Activated naive CD8-positive, alpha-beta T cell (primary cell): ENCODE data around the gene MTMR1.

Experiments used
- H3K27ac Mint-ChIP-seq: one replicate; pipeline ENCODE4 v1.8.0; 2021; ENCODE audit warnings: mixed read lengths
- H3K27me3 Mint-ChIP-seq: one replicate; pipeline ENCODE4 v1.8.0; 2021; ENCODE audit warnings: mixed read lengths
- H3K36me3 Mint-ChIP-seq: one replicate; pipeline ENCODE4 v1.8.0; 2021; ENCODE audit warnings: mixed read lengths
- H3K4me1 Mint-ChIP-seq: one replicate; pipeline ENCODE4 v1.8.0; 2021; ENCODE audit warnings: low read depth, mixed read lengths
- H3K4me3 Mint-ChIP-seq: one replicate; pipeline ENCODE4 v1.8.0; 2021; ENCODE audit warnings: mild to moderate bottlenecking, mixed read lengths
- H3K9me3 Mint-ChIP-seq: one replicate; pipeline ENCODE4 v1.8.0; 2021; ENCODE audit warnings: low read depth, mixed read lengths

Gene MTMR1

GRCh38 chrX:150763303-150763797, 70.2 kb downstream of the MTMR1 start:
- H3K36me3 Mint-ChIP-seq = no peaks in the 10 kb centered on the region
- peaks cover 4% of the 10 kb centered on the region for H3K4me1 Mint-ChIP-seq
- no peaks in the 10 kb centered on the region for H3K27me3 Mint-ChIP-seq
- no peak overlapping the region for H3K4me3 Mint-ChIP-seq
- no peak overlapping the region for H3K27ac Mint-ChIP-seq
- no peaks in the 10 kb centered on the region for H3K9me3 Mint-ChIP-seq

- Mint-ChIP-seq H3K27ac (peak overlapping the region; percentile 6), H3K4me3 (no peak overlapping the region), H3K9me3 (no peaks in the 10 kb centered on the region), H3K27me3 (no peaks in the 10 kb centered on the region), H3K4me1 (peaks cover 5% of the 10 kb centered on the region), H3K36me3 (no peaks in the 10 kb centered on the region)
Measured at GRCh38 chrX:150763810-150764209, 70.6 kb downstream of the MTMR1 start.

- Mint-ChIP-seq H3K4me1 (peaks cover 5% of the 10 kb centered on the region), H3K9me3 (no peaks in the 10 kb centered on the region), H3K27ac (no peak overlapping the region), H3K27me3 (no peaks in the 10 kb centered on the region), H3K36me3 (no peaks in the 10 kb centered on the region), H3K4me3 (no peak overlapping the region)
Measured at GRCh38 chrX:150765237-150765636, 72.0 kb downstream of the MTMR1 start.

GRCh38 chrX:150765782-150766350, 72.7 kb downstream of the MTMR1 start:
- no peaks in the 10 kb centered on the region for H3K9me3 Mint-ChIP-seq
- no peaks in the 10 kb centered on the region for H3K36me3 Mint-ChIP-seq
- H3K27ac Mint-ChIP-seq = no peak overlapping the region
- H3K4me1 Mint-ChIP-seq = peaks cover 5% of the 10 kb centered on the region
- no peaks in the 10 kb centered on the region for H3K27me3 Mint-ChIP-seq
- no peak overlapping the region for H3K4me3 Mint-ChIP-seq

DNA sequence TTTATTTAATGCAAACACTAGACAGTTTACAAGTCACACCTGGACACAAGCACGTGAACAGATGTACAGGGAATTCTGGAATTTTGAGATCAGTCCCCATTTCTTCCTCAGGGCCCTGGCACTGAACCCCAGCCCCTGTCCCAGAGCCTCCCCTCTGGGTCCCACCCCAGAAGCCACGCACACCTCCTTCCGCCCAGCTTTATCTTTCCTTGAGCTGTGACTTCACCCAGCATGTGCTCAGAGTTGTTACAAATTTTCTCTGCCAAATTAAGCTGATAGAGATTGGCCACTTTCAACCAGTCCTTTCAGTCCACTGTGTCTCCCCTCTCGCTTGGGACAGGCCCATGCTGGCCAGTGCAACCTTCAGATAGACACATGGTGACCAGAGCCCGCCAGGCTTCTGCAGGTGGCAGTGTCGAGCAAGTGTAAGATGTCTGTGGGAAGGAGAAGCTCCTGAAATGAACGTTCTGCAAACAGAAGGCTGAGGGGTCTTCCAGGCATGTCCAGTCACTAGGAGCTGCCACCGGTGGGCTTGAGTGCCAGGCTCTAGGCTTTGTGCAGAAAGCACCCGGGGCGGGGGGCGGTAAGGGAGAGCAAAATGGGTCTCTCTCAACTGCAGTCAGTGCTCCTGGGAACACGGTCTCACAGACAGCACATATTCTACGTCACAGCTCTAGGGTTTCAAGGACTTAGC, 73.3 kb downstream of the MTMR1 start:
- peaks cover 5% of the 10 kb centered on the region for H3K4me1 Mint-ChIP-seq
- H3K36me3 Mint-ChIP-seq = no peaks in the 10 kb centered on the region
- H3K27me3 Mint-ChIP-seq = no peaks in the 10 kb centered on the region

DNA sequence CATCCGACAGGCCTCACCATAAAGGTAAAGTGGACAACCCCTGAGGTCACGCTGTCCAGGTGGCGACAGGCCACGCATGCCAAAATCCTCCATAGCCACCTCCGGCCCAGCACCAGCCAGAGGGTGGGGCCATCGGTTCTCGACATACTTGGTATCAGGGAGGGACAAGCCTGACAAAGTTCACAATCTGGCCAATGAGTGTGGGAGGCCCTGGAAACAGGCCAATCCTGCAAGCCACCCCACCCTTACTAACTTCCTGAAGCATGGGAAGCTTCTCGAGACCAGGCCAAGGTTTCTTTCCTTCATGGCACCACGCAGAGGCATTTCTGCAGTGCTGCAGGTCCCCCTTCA, 73.8 kb downstream of the MTMR1 start:
- Mint-ChIP-seq H3K36me3 (no peaks in the 10 kb centered on the region), H3K27me3 (no peaks in the 10 kb centered on the region), H3K9me3 (no peaks in the 10 kb centered on the region), H3K4me3 (no peak overlapping the region), H3K4me1 (peaks cover 5% of the 10 kb centered on the region), H3K27ac (no peak overlapping the region)

More for the DNA sequence above, 73.3 kb downstream of the MTMR1 start:
- H3K9me3 Mint-ChIP-seq = no peaks in the 10 kb centered on the region
- no peak overlapping the region for H3K4me3 Mint-ChIP-seq
- no peak overlapping the region for H3K27ac Mint-ChIP-seq

- Mint-ChIP-seq H3K4me1 (peaks cover 5% of the 10 kb centered on the region), H3K36me3 (no peaks in the 10 kb centered on the region), H3K27ac (no peak overlapping the region), H3K9me3 (no peaks in the 10 kb centered on the region), H3K27me3 (no peaks in the 10 kb centered on the region), H3K4me3 (no peak overlapping the region)
Measured at GRCh38 chrX:150767475-150768131, 74.4 kb downstream of the MTMR1 start.

- Mint-ChIP-seq H3K4me1 (peaks cover 5% of the 10 kb centered on the region), H3K4me3 (no peak overlapping the region)
Measured at GRCh38 chrX:150768132-150768485, 74.9 kb downstream of the MTMR1 start.

DNA sequence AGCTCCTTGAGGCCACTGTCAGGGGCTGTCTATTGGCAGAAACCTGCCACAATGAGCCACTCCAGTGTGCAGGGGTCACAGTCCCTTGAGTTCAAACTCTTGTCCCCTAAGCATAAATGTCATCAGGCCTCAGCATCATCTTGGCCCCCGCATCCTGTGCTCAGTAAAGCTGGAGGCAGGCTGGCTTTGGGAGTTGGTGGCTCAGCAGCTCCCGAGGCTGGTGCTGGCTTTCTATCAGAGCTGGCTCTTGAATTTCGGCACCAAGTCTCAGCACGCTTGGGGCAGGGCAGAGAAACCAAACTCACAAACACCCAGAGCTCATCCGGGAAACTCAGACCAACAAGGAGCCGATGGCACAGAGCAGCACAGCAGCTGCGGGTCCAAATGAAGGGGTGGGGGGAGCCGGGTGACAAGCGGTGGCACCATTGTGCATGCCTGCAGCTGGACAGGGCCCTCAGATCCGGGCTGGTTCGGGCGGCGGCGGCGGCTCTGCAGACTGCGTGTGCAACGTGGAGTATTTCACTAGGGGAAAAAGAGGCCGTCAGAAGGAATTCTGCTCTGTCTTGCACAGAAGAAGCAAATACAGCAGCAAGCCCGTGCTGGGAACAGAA, 75.5 kb downstream of the MTMR1 start:
- H3K4me3 Mint-ChIP-seq = no peak overlapping the region
- H3K27ac Mint-ChIP-seq = no peak overlapping the region
- peaks cover 5% of the 10 kb centered on the region for H3K4me1 Mint-ChIP-seq
- H3K27me3 Mint-ChIP-seq = no peaks in the 10 kb centered on the region
- no peaks in the 10 kb centered on the region for H3K36me3 Mint-ChIP-seq
- no peaks in the 10 kb centered on the region for H3K9me3 Mint-ChIP-seq

More at GRCh38 chrX:150768132-150768485, 74.9 kb downstream of the MTMR1 start:
- H3K36me3 Mint-ChIP-seq = no peaks in the 10 kb centered on the region
- H3K27me3 Mint-ChIP-seq = no peaks in the 10 kb centered on the region
- H3K9me3 Mint-ChIP-seq = no peaks in the 10 kb centered on the region
- H3K27ac Mint-ChIP-seq = no peak overlapping the region

GRCh38 chrX:150769408-150769807, 76.2 kb downstream of the MTMR1 start:
- no peaks in the 10 kb centered on the region for H3K27me3 Mint-ChIP-seq
- H3K4me3 Mint-ChIP-seq = no peak overlapping the region
- no peaks in the 10 kb centered on the region for H3K36me3 Mint-ChIP-seq
- no peaks in the 10 kb centered on the region for H3K9me3 Mint-ChIP-seq
- H3K4me1 Mint-ChIP-seq = peaks cover 5% of the 10 kb centered on the region
- H3K27ac Mint-ChIP-seq = no peak overlapping the region

DNA sequence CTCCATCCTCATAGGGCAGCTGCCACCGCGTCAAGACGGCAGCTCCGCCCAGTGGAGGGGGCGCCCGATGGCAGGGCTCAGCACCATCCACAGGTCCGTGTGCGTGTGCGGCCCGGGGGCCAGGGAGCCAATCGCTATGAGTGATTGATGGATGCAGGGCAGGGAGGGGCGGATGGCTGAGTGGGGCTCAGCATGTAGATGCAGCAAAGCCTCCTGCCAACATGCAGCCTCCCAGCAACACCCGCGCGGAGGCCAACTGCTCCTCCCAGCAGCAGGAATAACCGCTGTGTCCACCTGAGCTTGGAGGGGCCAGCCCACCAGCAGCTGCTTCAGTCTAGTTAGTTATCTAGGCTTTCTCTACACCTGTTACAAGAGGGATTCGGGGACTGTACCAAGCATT, 77.4 kb downstream of the MTMR1 start:
- H3K9me3 Mint-ChIP-seq = no peaks in the 10 kb centered on the region

DNA sequence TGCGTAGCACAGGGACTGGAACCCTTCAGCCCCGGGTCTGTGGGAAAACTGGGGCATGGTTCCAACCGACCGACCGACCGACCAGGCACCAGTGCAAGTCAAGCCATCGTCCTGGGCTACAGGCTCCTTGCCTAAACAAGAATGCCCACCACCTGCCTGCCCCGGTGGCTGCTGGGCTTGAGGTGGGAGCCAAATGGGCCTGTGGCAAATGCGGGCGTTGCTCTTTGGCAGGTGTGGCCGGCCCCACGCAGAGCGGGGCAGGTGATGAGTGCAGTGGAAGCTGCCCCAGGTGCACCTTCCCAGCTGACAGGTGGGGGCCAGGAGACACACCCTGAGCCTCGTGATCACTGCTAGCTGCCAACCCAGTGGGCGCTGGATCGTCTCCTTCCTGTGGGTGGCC, 77.9 kb downstream of the MTMR1 start:
- Mint-ChIP-seq H3K4me1 (peaks cover 5% of the 10 kb centered on the region), H3K27me3 (no peaks in the 10 kb centered on the region), H3K9me3 (no peaks in the 10 kb centered on the region), H3K36me3 (no peaks in the 10 kb centered on the region), H3K4me3 (no peak overlapping the region), H3K27ac (no peak overlapping the region)

More for the DNA sequence above, 77.4 kb downstream of the MTMR1 start:
- Mint-ChIP-seq H3K27ac (no peak overlapping the region), H3K4me1 (peaks cover 5% of the 10 kb centered on the region), H3K27me3 (no peaks in the 10 kb centered on the region), H3K36me3 (no peaks in the 10 kb centered on the region), H3K4me3 (no peak overlapping the region)

GRCh38 chrX:150772150-150772970, 79.2 kb downstream of the MTMR1 start:
- Mint-ChIP-seq H3K27ac (no peak overlapping the region), H3K36me3 (no peaks in the 10 kb centered on the region), H3K4me1 (peaks cover 3% of the 10 kb centered on the region), H3K4me3 (no peak overlapping the region), H3K9me3 (no peaks in the 10 kb centered on the region), H3K27me3 (no peaks in the 10 kb centered on the region)

- no peak overlapping the region for H3K4me3 Mint-ChIP-seq
- peaks cover 2% of the 10 kb centered on the region for H3K4me1 Mint-ChIP-seq
- H3K36me3 Mint-ChIP-seq = no peaks in the 10 kb centered on the region
- H3K9me3 Mint-ChIP-seq = no peaks in the 10 kb centered on the region
- no peaks in the 10 kb centered on the region for H3K27me3 Mint-ChIP-seq
- no peak overlapping the region for H3K27ac Mint-ChIP-seq
Measured at GRCh38 chrX:150773117-150773516, 79.9 kb downstream of the MTMR1 start.
